ENCODE measurements around the gene CLIC3.
"Not testable (repeated sequence)": the region's sequence is repeated elsewhere in the genome, so short reads cannot be mapped to it uniquely, and the experiment has no call there.

Gene CLIC3

GRCh38 chr9:137004285-137004684 lies 7.9 kb upstream of the CLIC3 start:
- not testable (repeated sequence) for H3K27me3 ChIP-seq (ENCODE audit: control insufficient read depth, insufficient read depth, low read length); H3K36me3 ChIP-seq (ENCODE audit: control insufficient read depth, insufficient read depth, low read length); H3K4me1 ChIP-seq (ENCODE audit: control insufficient read depth, insufficient read depth, low read length); H3K9me3 ChIP-seq (ENCODE audit: control insufficient read depth, insufficient read depth, low read length); H3K9ac ChIP-seq (ENCODE audit: low read depth, low read length); H3K4me3 ChIP-seq (ENCODE audit: low read depth, low read length)

GRCh38 chr9:137002646-137003041 lies 6.3 kb upstream of the CLIC3 start:
- Histone ChIP-seq H3K9me3 (ENCODE audit: control insufficient read depth, insufficient read depth, low read length) (no peaks in the 10 kb centered on the region), H3K4me3 (ENCODE audit: low read depth, low read length) (no peak overlapping the region), H3K27me3 (ENCODE audit: control insufficient read depth, insufficient read depth, low read length) (no peaks in the 10 kb centered on the region), H3K9ac (ENCODE audit: low read depth, low read length) (no peak overlapping the region), H3K4me1 (ENCODE audit: control insufficient read depth, insufficient read depth, low read length) (no peaks in the 10 kb centered on the region), H3K36me3 (ENCODE audit: control insufficient read depth, insufficient read depth, low read length) (no peaks in the 10 kb centered on the region)

- Histone ChIP-seq H3K4me3 (ENCODE audit: low read depth, low read length) (no peak overlapping the region), H3K4me1 (ENCODE audit: control insufficient read depth, insufficient read depth, low read length) (peaks cover 2% of the 10 kb centered on the region), H3K36me3 (ENCODE audit: control insufficient read depth, insufficient read depth, low read length) (no peaks in the 10 kb centered on the region), H3K9me3 (ENCODE audit: control insufficient read depth, insufficient read depth, low read length) (no peaks in the 10 kb centered on the region), H3K27me3 (ENCODE audit: control insufficient read depth, insufficient read depth, low read length) (no peaks in the 10 kb centered on the region), H3K9ac (ENCODE audit: low read depth, low read length) (no peak overlapping the region)
Measured at GRCh38 chr9:137001857-137002645, 5.7 kb upstream of the CLIC3 start.

GRCh38 chr9:137000177-137000930 lies 4.0 kb upstream of the CLIC3 start:
- no peak overlapping the region for H3K4me3 ChIP-seq (ENCODE audit: low read depth, low read length)
- H3K9ac ChIP-seq (ENCODE audit: low read depth, low read length) = no peak overlapping the region
- peaks cover 5% of the 10 kb centered on the region for H3K4me1 ChIP-seq (ENCODE audit: control insufficient read depth, insufficient read depth, low read length)
- no peaks in the 10 kb centered on the region for H3K9me3 ChIP-seq (ENCODE audit: control insufficient read depth, insufficient read depth, low read length)
- peaks cover 3% of the 10 kb centered on the region for H3K27me3 ChIP-seq (ENCODE audit: control insufficient read depth, insufficient read depth, low read length)
- no peaks in the 10 kb centered on the region for H3K36me3 ChIP-seq (ENCODE audit: control insufficient read depth, insufficient read depth, low read length)

- Histone ChIP-seq H3K9ac (ENCODE audit: low read depth, low read length) (no peak overlapping the region), H3K27me3 (ENCODE audit: control insufficient read depth, insufficient read depth, low read length) (peaks cover 7% of the 10 kb centered on the region), H3K36me3 (ENCODE audit: control insufficient read depth, insufficient read depth, low read length) (no peaks in the 10 kb centered on the region), H3K4me1 (ENCODE audit: control insufficient read depth, insufficient read depth, low read length) (peaks cover 5% of the 10 kb centered on the region), H3K9me3 (ENCODE audit: control insufficient read depth, insufficient read depth, low read length) (no peaks in the 10 kb centered on the region), H3K4me3 (ENCODE audit: low read depth, low read length) (no peak overlapping the region)
Measured at GRCh38 chr9:136997830-136998234, 1.5 kb upstream of the CLIC3 start.

- no peak overlapping the region for H3K9ac ChIP-seq (ENCODE audit: low read depth, low read length)
- peaks cover 7% of the 10 kb centered on the region for H3K27me3 ChIP-seq (ENCODE audit: control insufficient read depth, insufficient read depth, low read length)
- H3K9me3 ChIP-seq (ENCODE audit: control insufficient read depth, insufficient read depth, low read length) = no peaks in the 10 kb centered on the region
- H3K4me1 ChIP-seq (ENCODE audit: control insufficient read depth, insufficient read depth, low read length) = peaks cover 5% of the 10 kb centered on the region
- H3K36me3 ChIP-seq (ENCODE audit: control insufficient read depth, insufficient read depth, low read length) = no peaks in the 10 kb centered on the region
- H3K4me3 ChIP-seq (ENCODE audit: low read depth, low read length) = no peak overlapping the region
Measured at GRCh38 chr9:136997371-136997770, 1.0 kb upstream of the CLIC3 start.

GRCh38 chr9:136995772-136996311 lies 526 bp downstream of the CLIC3 start:
- Histone ChIP-seq H3K4me1 (ENCODE audit: control insufficient read depth, insufficient read depth, low read length) (peaks cover 5% of the 10 kb centered on the region), H3K9ac (ENCODE audit: low read depth, low read length) (no peak overlapping the region), H3K4me3 (ENCODE audit: low read depth, low read length) (no peak overlapping the region)

GRCh38 chr9:136995362-136995761 lies 1.0 kb downstream of the CLIC3 start:
- Histone ChIP-seq H3K9me3 (ENCODE audit: control insufficient read depth, insufficient read depth, low read length) (peaks cover 4% of the 10 kb centered on the region), H3K4me1 (ENCODE audit: control insufficient read depth, insufficient read depth, low read length) (peaks cover 5% of the 10 kb centered on the region), H3K4me3 (ENCODE audit: low read depth, low read length) (peak overlapping the region; percentile 43), H3K9ac (ENCODE audit: low read depth, low read length) (no peak overlapping the region), H3K27me3 (ENCODE audit: control insufficient read depth, insufficient read depth, low read length) (peaks cover 17% of the 10 kb centered on the region), H3K36me3 (ENCODE audit: control insufficient read depth, insufficient read depth, low read length) (no peaks in the 10 kb centered on the region)

More at GRCh38 chr9:136995772-136996311, 526 bp downstream of the CLIC3 start:
- Histone ChIP-seq H3K27me3 (ENCODE audit: control insufficient read depth, insufficient read depth, low read length) (peaks cover 13% of the 10 kb centered on the region), H3K36me3 (ENCODE audit: control insufficient read depth, insufficient read depth, low read length) (no peaks in the 10 kb centered on the region), H3K9me3 (ENCODE audit: control insufficient read depth, insufficient read depth, low read length) (no peaks in the 10 kb centered on the region)

- peak overlapping the region; percentile 43 for H3K4me3 ChIP-seq (ENCODE audit: low read depth, low read length)
- H3K9me3 ChIP-seq (ENCODE audit: control insufficient read depth, insufficient read depth, low read length) = peaks cover 4% of the 10 kb centered on the region
- no peaks in the 10 kb centered on the region for H3K36me3 ChIP-seq (ENCODE audit: control insufficient read depth, insufficient read depth, low read length)
- peaks cover 17% of the 10 kb centered on the region for H3K27me3 ChIP-seq (ENCODE audit: control insufficient read depth, insufficient read depth, low read length)
- no peak overlapping the region for H3K9ac ChIP-seq (ENCODE audit: low read depth, low read length)
- H3K4me1 ChIP-seq (ENCODE audit: control insufficient read depth, insufficient read depth, low read length) = peaks cover 5% of the 10 kb centered on the region
Measured at GRCh38 chr9:136994888-136995230, 1.5 kb downstream of the CLIC3 start.

GRCh38 chr9:136994180-136994887 lies 2.0 kb downstream of the CLIC3 start:
- peaks cover 17% of the 10 kb centered on the region for H3K27me3 ChIP-seq (ENCODE audit: control insufficient read depth, insufficient read depth, low read length)
- no peak overlapping the region for H3K9ac ChIP-seq (ENCODE audit: low read depth, low read length)

GRCh38 chr9:136992819-136993369 lies 3.5 kb downstream of the CLIC3 start:
- Histone ChIP-seq H3K27me3 (ENCODE audit: control insufficient read depth, insufficient read depth, low read length) (peaks cover 17% of the 10 kb centered on the region), H3K4me1 (ENCODE audit: control insufficient read depth, insufficient read depth, low read length) (peaks cover 5% of the 10 kb centered on the region), H3K4me3 (ENCODE audit: low read depth, low read length) (peak overlapping the region; percentile 73), H3K9me3 (ENCODE audit: control insufficient read depth, insufficient read depth, low read length) (peaks cover 4% of the 10 kb centered on the region), H3K9ac (ENCODE audit: low read depth, low read length) (peak overlapping the region; percentile 47), H3K36me3 (ENCODE audit: control insufficient read depth, insufficient read depth, low read length) (no peaks in the 10 kb centered on the region)

More at GRCh38 chr9:136994180-136994887, 2.0 kb downstream of the CLIC3 start:
- H3K36me3 ChIP-seq (ENCODE audit: control insufficient read depth, insufficient read depth, low read length) = no peaks in the 10 kb centered on the region
- peaks cover 4% of the 10 kb centered on the region for H3K9me3 ChIP-seq (ENCODE audit: control insufficient read depth, insufficient read depth, low read length)
- H3K4me3 ChIP-seq (ENCODE audit: low read depth, low read length) = peak overlapping the region; percentile 43
- H3K4me1 ChIP-seq (ENCODE audit: control insufficient read depth, insufficient read depth, low read length) = peaks cover 5% of the 10 kb centered on the region

All from iPS-15b (cell line).